T follicular helper cell (primary cell): ENCODE measurements around the gene RXFP1.
"Not testable (repeated sequence)": the region's sequence is repeated elsewhere in the genome, so short reads cannot be mapped to it uniquely, and the experiment has no call there.

Source experiments
- DNase-seq: peaks from one replicate; pipeline ENCODE4 v3.0.0-alpha.2; 2020; ENCODE audit warnings: low read depth

The RXFP1 gene

GRCh38 chr4:158613046-158613445 lies 91.4 kb downstream of the RXFP1 start:
- no peak for DNase-seq

- no peak for DNase-seq
Observed at GRCh38 chr4:158617956-158618355, 96.3 kb downstream of the RXFP1 start.

- no peak for DNase-seq
Observed at GRCh38 chr4:158621729-158622128, 100.0 kb downstream of the RXFP1 start.

GRCh38 chr4:158622251-158622650 lies 100.6 kb downstream of the RXFP1 start:
- DNase-seq, result no peak

GRCh38 chr4:158624889-158625478 lies 103.3 kb downstream of the RXFP1 start:
- DNase-seq, result no peak

- no peak for DNase-seq
Observed at GRCh38 chr4:158625544-158625943, 103.9 kb downstream of the RXFP1 start.

- DNase-seq, result no peak
Observed at GRCh38 chr4:158630893-158631292, 109.2 kb downstream of the RXFP1 start.

GRCh38 chr4:158636619-158637018 lies 114.9 kb downstream of the RXFP1 start:
- DNase-seq, result no peak

GRCh38 chr4:158644356-158644755 lies 122.7 kb downstream of the RXFP1 start:
- DNase-seq, result no peak

- DNase-seq, result no peak
Observed at GRCh38 chr4:158644760-158645159, 123.1 kb downstream of the RXFP1 start.

- DNase-seq, result no peak
Observed at GRCh38 chr4:158649111-158649680, 127.5 kb downstream of the RXFP1 start.

- no peak for DNase-seq
Observed at GRCh38 chr4:158652920-158653319, 131.2 kb downstream of the RXFP1 start.

- DNase-seq, result no peak
Observed at GRCh38 chr4:158656439-158656838, 134.8 kb downstream of the RXFP1 start.

GRCh38 chr4:158657291-158657690 lies 135.6 kb downstream of the RXFP1 start:
- DNase-seq, result no peak

GRCh38 chr4:158663255-158663654 lies 141.6 kb downstream of the RXFP1 start:
- not testable (repeated sequence) for DNase-seq

- DNase-seq, result not testable (repeated sequence)
Observed at GRCh38 chr4:158663707-158664625, 142.3 kb downstream of the RXFP1 start.

- DNase-seq, result no peak
Observed at GRCh38 chr4:158664806-158665205, 143.1 kb downstream of the RXFP1 start.

GRCh38 chr4:158666892-158667291 lies 145.2 kb downstream of the RXFP1 start:
- DNase-seq, result no peak

- DNase-seq, result no peak
Observed at GRCh38 chr4:158667651-158668198, 146.0 kb downstream of the RXFP1 start.

- DNase-seq, result no peak
Observed at GRCh38 chr4:158669310-158669709, 147.6 kb downstream of the RXFP1 start.

GRCh38 chr4:158670975-158671664 lies 149.4 kb downstream of the RXFP1 start:
- no peak for DNase-seq

- no peak for DNase-seq
Observed at GRCh38 chr4:158671665-158671914, 149.9 kb downstream of the RXFP1 start, which contains the start of gene C4orf46. Gene C4orf46, minus strand, starts transcription at chr4:158671887. Its CDS starts 86 bp downstream, at chr4:158671801.
